Measurements from ENCODE around the gene LONP1.

The LONP1 gene

DNA sequence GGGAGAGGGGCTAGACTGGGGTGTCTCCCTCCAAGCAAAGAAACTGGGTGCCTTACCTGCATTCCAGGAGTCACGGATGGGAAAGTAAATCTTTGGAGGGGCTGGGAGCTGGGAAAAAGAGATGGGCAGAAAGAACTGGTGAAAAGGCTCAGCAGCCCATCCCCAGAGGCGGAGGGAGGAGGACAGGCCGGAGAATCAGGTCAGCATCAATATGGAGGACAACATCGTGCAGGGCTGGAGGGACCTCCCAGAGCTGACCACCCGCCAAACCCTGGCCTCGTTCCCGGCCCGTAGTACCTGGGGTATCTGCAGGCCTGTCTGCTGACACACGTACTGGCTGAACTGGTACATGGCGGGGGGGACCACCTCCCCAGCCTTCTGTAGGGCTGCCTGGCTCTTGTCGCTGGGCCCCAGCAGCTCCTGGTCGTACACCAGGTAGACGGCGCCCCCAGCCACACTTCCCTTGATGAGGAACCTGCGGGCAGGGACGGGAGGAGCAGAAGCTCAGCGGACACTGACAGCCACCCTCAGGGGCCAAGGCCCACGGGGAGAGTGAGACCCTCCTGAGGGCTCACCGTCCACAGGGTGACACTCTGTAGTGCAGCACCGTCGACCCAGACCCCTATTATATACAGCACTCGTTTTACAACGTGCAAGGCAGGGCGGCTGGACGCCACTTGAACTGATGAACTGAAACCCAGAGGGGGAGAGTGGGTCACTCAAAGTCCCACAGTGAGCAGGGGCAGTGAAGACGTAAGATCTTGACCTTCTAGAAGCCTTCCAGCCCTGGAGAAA is 40.5 kb downstream of the LONP1 start:
- DNase-seq (ENCODE audit: low read depth) = no peak

DNA sequence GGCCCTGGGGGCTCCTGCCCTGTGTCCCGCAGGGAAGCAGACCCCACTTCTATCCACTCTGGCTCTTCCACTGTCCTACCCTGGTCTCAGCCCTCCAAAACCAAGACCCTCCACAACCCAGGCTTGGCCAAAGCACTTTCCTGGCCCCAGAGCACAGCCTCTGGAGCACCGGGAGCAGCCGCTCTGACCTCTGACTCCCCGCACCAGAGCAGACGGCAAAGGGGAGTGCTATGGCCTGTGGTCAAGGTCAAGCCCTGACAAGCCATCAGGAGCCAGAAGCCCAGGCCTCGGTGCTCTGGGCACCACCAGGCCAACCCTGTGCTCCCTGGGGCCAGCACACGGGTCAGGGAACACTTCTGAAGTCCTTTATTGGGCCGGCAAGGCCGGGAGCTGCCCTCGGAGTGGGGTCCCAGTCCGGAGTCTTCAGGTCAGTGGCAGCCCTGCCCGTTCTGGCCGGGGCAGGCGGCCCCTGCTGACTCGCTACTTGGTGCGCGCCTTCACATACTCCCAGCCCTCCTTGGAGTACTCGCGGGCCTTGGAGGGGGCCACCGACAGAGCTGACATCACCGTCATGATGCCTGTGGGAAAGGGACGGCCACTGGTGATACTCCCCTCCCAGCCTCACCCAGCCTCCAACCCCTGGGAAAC is 41.8 kb downstream of the LONP1 start:
- DNase-seq (ENCODE audit: low read depth) = no peak

DNA sequence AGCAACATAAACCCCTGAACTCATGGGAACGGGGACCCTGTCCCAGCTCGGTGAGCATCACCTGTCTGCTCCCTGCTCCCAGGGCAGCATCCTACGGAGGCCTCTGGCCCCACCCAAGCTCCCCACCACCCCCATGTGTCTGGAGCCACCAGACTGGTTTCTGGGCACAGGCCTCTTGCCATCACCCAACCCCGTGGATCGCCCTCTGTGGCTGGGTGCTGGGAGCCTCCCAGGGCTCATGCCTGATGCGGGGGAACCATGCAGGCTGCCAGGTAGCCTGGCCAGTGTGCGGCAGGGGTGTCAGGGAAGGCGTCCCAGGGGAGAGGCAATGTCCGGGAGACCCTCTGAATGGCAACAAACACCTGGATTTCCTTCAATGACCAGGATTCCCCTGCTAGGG is 42.4 kb downstream of the LONP1 start:
- no peak for DNase-seq (ENCODE audit: low read depth)

DNA sequence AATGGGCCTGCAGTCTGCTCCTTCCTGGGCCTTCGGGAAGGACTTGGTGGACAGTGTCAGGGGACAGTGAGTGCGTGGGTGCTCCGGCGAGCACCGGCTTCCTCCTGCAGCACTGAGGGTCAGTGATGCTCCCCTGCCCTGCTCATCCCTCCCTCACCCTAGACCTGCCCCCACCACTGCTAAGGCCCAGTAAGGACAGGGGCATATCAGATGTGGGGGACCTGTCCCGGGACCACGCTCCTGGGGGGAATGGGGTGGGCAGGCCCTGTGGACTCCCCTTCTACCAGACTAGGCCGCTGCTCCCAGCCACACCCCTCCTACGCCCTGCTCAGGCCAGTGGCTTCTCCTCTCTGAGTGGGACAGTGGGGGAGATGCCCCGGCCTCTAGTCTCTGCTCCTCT is 42.8 kb downstream of the LONP1 start:
- no peak for DNase-seq (ENCODE audit: low read depth)

DNA sequence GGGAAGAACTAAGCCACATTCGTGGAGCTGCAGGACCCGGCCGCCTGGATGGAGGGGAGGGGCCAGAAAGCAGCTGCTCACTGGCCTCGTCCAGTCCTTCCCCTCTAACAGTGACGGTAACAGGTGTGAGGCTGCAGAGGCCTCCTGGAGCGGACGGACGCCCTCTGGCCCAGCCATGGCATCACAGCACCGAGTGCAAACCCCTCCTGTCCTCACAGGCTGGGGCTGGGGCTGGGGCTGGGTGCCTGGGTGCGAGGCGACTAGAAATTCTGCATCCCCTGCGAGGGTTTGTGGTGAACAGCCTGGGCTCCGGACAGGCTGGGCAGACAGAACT is 43.2 kb downstream of the LONP1 start:
- no peak for DNase-seq (ENCODE audit: low read depth)

DNA sequence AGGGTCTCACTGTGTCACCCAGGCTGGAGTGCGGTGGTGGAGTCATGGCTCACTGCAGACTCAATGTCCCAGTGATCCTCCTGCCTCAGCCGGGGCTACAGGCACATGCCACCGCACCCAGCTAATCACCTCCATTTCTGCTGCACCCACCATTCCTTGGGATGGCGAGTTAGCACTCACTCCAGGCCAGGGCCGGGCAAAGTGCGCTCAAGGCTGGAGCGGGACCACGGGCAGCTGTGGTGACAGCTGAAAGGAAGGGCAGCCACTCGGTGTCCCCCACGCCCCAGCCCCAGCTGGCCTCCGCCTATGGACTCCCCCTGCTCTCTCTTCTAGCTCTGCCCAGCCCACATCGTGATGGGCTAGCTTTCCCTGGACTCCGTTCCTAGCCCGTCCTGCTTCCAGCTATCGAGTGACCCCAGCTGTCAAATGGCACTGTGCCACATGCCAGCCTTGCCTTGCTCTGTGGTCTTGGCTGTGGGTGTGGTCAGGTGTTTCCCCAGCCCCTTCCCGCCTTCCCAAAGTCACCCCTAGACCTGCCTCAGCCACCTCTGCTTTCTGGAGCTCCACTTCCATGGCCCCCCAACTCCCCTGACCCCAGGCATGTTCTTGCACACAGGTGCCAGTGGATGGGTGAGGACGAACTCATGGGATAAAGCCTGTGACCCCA is 43.7 kb downstream of the LONP1 start:
- no peak for DNase-seq (ENCODE audit: low read depth)

DNA sequence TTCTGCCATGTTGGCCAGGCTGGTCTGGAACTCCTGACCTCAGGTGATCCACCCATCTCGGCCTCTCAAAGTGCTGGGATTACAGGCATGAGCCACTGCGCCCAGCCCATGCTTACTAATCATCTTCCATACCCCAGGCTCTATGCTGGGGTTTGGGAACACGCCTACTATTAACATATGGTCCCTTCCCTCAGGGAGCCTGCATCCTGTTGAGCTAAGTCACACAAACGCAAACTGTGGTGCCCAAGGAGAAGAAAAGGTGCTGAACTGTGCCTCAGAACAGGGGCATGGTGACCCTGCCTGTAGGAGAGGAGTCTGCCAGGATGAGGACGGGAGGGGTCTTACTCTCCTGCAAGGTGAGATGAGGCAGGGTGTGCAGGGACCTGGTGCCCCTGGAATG is 45.2 kb downstream of the LONP1 start:
- no peak for DNase-seq (ENCODE audit: low read depth)

DNA sequence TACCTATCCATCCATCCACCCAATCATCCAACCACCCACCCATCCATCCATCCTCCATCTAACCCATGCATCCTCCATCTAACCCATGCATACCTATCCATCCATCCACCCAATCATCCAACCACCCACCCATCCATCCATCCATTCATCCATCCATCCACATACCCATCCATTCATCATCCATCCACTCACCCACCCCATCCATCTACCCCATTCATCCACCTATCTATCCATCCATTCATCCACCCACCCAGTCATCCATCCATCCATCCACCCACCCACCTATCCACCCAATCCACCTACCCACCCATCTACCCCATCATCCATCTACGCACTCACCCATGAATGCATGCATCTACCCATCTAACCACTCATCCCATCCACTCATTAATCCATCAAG is 46.2 kb downstream of the LONP1 start:
- no peak for DNase-seq (ENCODE audit: low read depth)

DNA sequence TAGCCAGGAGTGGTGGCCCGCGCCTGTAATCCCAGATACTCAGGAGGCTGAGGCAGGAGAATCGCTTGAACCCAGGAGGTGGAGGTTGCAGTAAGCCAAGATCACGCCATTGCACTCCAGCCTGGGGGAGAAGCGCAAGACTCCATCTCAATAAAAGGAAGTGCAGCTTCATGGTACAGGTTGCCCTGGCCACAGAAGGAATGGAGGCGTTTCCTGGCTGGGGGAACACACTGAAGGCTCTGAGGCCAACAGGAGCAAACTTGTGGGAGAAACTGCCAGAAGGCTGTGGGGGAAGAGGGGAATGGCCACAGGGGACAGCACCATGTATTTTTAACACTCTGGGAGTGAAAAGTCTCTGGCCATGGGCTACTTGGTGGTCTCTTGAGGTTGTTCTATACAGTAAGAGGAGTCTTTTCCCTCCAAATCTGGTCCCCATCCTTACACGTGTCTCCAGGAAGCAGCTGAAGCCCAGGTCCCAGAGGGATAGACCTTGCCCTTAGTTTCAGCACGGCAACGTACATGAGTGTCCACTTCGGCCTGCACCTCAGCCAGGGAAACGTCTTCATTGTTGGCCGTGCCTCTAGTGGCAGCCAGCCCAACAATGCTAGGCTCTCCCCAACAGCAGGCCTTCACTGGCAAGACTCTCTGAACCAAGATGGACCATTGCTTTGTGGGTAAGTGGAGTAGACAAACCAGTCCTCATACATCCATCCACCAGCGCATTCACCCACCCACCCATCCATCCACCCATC is 47.1 kb downstream of the LONP1 start:
- DNase-seq (ENCODE audit: low read depth) = no peak

DNA sequence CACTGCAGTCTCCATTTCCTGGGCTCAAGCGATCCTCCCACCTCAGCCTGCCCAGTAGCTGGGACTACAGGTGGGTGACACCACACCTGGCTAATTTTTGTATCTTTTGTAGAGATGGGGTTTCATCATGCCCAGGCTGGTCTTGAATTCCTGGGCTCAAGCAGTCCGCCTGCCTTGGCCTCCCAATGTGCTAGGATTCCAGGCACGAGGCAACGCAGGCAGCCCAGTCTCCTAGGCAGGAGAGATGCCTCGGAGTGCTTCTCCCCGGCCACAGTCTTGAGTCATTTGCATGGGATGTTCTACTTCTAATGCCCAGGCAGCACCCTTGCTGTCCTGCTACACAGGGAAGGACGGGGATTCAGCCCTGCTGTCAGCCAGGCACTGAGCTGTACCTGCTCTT is 48.3 kb downstream of the LONP1 start:
- no peak for DNase-seq (ENCODE audit: low read depth)

DNA sequence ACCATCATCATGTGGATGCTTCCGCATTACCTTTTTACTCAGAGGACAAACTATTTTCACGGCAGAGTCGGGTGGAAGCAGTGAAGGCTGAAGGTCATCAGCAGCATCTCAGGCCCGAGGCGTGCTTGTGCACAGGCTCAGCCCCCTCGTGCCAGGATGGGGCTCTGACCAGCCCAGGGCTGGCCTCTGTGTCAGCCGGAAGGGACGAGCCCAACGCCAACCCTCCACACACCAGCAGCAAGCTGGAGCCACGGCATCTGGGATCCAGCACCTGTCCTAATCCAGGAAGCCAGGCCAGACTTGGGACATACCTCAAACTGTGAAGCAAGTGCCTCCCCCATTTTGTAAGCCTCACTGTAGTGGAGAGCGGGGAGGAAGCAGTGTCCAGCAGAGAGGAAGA is 50.7 kb downstream of the LONP1 start:
- DNase-seq (ENCODE audit: low read depth) = no peak

DNA sequence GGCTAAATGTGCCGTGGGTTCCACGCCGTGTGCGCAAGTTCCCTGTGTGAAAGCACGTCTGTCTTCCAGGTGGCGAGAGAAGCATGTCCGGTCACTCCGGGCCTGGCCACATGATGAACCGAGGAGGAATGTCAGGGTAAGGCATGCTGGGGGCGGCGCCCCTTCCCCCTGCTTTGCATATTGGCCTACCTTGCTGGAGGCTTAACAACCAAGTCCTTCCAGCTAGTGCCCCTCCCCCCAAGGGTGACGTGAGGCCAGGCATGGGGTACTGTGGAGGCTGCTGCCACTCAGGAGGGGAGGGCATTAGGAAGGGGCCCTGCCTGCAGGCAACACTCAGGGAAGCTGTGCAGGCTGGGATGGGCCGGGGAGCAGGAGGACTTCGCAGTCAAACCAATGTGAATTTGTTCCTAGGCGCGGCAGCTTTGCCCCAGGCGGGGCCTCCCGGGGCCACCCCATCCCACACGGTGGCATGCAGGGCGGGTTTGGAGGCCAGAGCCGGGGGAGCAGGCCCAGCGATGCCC is 52.1 kb downstream of the LONP1 start:
- no peak for DNase-seq (ENCODE audit: low read depth)

DNA sequence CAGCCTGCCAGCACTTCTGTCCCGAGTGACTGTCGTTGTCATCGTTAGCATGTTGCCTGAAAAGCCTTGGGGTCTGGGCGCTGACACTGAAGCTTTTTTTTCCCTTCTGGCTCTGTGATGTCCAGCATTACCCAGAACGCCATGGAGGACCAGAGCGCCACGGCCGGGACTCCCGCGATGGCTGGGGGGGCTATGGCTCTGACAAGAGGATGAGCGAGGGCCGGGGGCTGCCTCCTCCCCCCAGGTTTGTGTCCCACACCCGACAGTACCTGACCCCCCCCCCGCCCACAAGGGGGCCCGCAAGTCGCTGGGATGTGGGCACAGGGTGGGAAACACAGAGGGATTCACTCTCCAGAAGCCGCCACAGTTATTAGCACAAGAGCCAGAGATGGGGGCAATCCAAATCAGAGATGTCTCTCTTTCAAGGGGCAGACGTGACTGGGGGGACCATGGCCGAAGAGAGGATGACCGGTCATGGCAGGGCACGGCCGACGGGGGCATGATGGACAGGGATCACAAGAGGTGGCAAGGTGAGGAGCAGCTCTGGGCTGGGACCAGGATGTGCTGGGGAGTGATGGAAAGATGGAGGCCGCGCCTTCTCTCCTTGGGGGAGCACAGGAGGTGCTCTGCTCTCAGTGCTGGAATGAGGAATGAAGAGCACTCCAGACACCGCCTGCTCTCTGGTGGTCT is 52.9 kb downstream of the LONP1 start:
- DNase-seq (ENCODE audit: low read depth) = no peak

DNA sequence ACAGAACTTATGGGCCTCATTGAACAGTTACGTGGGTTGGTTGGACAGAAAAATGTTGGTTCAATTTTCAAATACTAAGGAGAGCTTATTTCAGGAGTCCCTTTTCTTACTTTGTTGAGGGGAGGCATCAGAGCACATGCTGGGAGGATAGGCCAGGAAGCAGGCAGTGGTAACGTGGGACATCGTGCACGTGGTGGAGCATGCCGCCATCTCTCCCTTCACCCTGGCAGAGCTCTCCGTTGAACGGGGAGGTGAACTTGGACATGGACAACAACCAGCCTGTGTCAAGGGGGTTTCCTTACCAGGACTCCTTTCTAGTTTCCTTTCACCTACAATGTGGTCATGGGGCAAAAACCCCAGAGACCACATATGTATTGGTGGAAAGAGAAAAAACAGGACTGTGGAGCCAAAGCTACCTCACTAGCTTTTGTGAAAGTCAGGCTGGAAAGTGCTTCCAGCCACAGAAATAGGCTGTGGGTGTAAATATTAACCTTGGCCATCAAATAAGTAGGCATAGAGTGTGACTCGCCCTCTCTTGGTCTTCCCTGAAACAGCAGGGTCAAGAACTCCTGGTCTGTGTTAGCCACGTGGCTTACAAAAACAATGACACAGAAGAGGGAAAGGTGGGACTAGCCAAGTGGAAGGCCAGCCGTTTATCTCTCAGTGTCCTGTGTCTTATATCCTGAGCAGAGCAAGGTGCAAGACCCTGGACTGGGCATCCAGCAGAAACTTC is 54.0 kb downstream of the LONP1 start:
- DNase-seq (ENCODE audit: low read depth) = no peak

DNA sequence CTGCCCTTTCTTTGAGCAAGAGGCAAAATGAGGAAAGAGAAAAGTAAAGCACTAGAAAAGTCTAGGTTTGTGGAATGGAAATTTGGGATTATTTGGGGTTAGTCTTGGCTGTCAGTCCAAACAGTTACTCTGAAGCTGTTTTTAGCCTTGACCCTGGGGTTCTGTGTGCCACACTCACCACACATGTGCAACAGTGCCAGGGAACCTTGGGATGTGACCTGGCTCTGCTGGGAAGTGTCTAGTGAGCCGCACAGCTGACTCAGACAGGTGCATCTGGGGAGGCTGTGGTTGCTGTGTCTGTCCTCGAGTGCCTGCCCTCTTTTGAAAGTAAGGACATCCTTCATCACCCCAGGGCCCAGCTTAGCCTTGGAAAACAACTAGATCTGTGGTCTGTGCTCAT is 55.4 kb downstream of the LONP1 start:
- no peak for DNase-seq (ENCODE audit: low read depth)

DNA sequence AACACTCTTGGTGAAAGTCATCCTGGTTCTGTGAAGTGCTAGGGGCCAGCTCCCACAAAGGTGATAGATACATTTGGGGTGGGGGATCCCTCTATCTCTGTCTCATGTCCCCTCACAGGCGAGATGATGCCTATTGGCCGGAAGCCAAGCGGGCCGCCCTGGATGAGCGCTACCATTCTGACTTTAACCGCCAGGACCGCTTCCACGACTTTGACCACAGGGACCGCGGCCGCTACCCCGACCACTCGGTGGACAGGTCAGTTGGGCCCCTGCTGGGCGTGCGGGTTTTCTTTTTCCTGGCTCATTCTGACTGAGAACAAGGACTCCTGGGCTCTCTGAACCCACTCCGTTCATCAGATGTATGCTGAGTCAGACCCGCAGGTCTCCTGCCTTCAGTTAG is 56.0 kb downstream of the LONP1 start:
- DNase-seq (ENCODE audit: low read depth) = no peak

DNA sequence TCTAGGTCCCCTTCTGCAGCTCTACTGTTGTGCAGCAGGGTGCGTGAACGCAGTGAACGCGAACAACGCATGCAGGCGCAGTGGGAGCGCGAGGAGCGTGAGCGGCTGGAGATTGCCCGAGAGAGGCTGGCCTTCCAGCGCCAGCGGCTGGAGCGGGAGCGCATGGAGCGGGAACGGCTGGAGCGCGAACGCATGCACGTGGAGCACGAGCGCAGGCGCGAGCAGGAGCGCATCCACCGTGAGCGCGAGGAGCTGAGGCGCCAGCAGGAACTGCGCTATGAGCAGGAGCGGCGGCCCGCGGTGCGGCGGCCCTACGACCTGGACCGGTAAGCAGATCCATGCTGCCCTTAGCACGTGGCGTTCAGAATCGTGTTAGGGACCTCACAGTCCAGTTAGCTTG is 58.5 kb downstream of the LONP1 start:
- DNase-seq (ENCODE audit: low read depth) = no peak

DNA sequence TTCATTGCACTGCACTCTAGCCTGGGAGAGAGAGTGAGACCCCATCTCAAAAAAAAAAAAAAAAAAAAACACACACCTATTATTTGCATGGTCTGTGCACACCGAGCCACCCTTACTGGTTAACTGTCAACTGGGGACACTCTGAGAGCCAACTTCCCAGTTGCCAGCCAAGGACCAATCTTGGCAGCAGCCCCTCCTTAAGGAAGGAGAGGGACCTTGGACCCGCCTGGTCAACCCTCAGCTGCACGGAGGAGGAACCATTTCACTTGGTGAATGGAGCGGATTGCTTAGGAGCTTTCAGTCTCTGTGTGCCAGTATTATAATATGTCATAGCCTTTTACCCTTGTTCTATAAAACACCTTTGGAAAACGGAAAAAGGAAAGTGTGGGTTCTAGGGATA is 64.5 kb downstream of the LONP1 start:
- DNase-seq (ENCODE audit: low read depth) = no peak

DNA sequence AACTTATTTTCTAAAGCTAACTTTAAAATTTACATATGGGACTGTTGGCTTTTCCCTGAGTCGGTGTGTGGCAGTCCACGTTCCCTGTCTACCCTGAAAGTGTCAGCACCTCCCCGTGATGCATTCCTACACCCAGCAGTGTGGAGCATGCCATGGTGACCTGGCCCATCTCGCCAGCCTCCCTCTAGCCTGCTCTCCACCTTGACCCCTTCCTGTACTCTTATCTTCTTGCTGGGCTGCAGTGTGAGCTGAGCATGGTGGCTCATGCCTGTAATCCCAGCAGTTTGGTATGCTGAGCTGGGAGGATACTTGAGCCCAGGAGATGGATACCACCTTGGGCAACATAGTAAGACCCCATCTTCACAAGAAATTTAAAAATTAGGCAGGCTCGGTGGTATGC is 65.0 kb downstream of the LONP1 start:
- no peak for DNase-seq (ENCODE audit: low read depth)

DNA sequence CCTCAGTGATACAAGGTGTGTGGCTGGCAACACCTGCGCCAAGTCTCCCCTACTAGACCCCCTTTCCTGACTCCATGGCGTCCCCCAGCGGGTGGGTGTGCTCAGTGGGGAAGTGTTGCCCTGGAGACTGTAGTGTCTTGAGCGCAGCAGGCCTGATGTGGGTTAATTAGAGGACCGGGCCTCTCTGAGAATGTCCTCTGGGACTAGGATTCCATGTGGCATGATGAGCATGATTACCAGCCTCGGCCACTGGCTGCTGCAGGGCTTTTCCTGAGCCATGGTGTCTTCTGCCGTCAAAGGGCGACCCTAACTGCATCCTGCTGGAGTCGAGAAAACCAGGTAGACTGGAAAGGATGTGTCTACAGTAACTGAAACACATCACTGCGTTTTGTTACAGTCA is 67.7 kb downstream of the LONP1 start:
- DNase-seq (ENCODE audit: low read depth) = no peak

DNA sequence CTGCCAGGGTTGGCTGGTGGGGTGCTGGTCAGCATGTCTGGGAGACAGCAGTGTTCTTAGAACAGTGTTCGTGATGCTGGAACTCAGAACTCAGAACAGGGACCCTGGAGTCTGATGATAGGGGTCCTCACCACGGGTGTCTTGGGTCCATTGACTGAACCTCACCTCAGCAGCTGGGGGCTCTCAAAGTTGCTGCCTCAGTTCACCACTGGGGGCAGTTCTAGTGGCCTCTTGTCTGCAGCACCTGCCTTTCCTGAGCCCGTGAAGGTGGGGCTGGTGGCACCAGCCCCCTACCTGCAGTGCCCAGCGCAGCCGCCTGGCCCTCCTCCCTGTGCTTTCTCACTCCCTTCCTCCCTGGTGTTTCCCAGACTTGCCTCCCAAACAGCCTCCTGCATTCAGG is 68.6 kb downstream of the LONP1 start:
- DNase-seq (ENCODE audit: low read depth) = no peak
